Measurements from ENCODE around the gene ALPI.

Gene ALPI

GRCh38 chr2:232465061-232465460 is 9.1 kb downstream of the ALPI start:
- no peak for DNase-seq

GRCh38 chr2:232466221-232466620 is 10.3 kb downstream of the ALPI start:
- no peak for DNase-seq

- DNase-seq, result no peak
Measured at GRCh38 chr2:232473467-232473890, 17.5 kb downstream of the ALPI start.

DNA sequence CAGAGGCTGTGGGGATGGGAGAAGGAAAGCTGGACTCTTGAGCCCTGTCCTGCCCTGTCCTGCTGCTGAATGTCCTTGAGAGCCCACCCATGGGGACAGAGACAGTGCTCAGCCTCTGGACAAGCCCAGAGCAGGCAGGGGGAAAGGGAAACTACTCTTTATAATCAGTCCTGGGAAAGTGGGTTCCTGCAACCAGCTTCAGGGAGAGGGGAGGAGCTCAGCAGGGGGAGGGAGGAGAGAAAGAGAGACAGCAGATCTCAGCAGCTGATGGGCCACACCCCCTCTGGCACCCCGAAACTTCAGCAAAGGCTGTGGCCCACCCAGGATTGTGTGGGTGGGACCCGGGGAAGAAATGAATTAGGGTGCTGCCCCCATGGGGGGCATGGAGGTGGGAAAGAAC is 20.1 kb downstream of the ALPI start:
- DNase-seq, result no peak

DNA sequence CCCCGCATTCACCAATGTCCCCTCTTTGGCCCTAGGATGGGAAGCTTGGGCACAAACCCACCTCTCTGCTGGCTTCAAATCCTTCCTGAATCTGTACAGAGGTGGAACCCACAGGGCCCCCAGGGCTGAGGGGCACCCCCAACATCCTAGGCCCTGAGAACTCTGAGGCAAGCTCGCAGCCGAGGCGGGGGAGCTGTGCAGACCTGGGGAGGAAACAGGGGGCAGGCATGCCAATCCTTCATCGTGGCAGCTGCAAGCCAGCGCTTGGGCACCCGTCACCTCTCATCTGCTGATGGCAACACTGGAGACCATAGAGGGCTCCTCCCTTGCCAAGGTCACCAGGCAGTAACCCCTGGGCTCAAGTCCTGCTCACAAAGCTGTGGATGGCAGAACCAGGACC is 20.8 kb downstream of the ALPI start:
- DNase-seq, result no peak

- no peak for DNase-seq
Measured at GRCh38 chr2:232477751-232478510, 22.0 kb downstream of the ALPI start.

DNA sequence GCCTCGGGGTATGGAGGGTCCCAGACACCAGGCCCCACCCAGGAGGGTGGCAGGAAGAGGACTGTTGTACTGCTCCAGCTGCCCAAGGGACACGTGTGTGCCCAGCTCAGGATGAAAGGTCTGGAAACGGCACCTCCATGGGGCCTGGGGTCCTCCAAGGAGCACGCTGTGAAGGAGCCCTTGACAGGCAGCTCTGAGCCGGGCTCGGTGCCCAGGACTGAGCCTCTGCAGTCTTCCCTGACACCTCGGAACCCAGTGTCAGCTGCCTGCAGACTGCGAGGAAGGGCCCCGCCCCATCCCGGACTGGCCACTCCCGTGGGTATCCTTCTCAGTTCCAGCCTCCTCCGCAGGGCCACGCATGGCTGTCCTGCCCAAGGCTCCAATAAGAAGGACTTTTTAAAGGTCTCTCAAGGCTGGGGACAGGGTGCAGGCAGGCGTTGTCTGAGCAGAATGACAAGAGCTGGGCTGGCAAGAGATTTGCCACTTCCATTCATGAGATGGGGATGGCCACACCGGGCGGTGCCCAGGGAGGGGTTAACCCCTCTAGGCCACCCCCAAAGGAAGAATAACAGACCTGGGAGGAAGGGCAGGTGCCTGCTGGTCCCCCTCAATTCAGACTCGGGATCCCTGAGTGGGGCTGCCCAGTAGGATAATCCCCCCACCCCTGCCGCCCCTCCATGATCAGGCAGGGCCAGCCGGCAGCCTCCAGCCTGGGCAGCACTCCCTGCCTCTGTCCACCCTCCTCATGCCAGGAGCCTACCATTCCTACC is 22.8 kb downstream of the ALPI start:
- no peak for DNase-seq

DNA sequence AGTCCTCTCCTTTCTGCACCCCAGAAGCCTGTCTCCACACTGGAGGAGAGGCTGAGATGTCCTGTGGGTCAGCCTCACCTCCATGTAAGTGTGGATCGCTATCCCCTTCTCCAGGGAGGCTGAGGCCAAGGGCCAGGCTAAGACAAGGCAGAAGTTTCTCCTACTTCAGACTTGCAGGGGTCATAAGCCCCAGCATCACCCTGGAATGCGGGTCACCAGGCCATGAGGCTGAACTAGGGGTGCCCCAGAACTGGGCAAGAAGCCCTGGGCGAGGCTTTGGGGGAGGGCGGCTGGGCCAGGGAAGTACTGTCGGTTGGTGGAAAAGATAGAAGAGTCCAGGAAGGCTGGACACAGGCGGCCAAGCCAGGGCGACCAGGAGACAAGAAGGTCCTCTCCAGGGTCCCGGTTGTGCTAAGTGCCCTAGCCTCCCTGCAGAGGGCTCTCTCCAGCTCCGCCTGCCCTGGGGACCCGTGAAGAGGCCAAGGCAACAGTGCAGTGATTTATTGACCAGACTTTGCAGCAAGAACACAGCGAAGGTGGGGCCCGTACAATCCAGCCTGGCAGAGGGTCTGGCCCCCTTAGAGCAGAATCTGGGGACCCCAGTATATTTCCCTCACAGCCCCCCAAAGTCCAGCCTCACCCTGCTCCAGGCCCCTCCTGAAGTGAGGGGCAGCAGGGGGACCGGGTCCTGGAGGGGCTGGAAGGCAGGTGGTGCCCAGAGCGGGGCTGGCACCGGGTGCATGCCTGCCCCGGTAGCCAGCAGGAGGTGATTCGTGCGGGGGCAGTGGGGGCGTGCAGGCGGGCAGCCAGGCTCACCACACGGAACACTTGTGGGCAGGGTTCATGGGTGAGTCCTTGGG is 23.6 kb downstream of the ALPI start:
- DNase-seq, result no peak

DNA sequence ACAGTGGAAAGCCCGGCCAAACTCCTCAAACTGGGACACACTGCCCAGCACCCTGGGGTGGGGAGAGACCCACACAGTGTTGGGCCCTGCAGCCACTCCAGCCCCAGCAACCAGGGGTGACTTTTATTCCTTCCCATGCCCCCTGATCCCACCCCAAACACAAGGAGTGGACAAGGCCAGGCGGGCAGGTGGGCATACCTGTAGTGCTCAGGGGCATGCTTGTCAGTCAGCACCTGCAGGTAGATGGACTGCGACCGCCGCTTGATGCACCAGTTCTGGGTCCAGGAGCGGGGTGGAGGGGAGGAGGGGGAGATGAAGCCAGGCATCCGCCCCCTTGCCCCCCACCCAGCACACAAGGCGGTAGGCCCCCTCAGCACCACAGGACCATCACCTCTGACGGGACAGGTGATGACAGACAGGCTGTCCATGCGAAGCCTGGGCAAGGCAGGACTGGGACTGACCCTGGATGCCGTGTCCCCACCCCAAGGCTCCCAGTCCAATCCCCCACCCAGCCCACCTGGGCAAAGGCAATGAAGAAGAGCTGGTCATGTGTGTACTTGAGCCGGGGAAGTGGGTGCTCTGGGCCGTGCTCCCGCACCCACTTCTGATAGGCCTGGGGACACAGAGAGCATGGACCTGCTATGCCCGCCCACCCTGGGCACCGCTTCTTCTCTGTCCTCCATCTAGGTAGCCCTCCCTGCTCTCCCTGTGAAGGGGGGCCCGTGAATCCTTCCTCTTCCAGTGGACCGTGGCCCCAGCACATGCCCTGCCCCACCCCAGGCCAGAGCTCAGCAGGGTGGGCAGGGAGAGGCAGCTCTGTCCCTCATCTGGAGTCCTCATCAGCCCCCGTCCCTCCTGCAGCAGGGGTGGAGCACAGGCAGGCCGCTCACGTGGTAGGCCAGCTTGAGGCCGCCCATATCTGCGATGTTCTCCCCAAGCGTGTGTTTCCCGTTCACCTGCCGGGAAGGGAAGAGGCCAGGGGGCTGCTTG is 24.5 kb downstream of the ALPI start:
- no peak for DNase-seq

GRCh38 chr2:232481322-232482140 is 25.6 kb downstream of the ALPI start:
- DNase-seq, result no peak

GRCh38 chr2:232482301-232483238 is 26.6 kb downstream of the ALPI start:
- DNase-seq, result no peak

DNA sequence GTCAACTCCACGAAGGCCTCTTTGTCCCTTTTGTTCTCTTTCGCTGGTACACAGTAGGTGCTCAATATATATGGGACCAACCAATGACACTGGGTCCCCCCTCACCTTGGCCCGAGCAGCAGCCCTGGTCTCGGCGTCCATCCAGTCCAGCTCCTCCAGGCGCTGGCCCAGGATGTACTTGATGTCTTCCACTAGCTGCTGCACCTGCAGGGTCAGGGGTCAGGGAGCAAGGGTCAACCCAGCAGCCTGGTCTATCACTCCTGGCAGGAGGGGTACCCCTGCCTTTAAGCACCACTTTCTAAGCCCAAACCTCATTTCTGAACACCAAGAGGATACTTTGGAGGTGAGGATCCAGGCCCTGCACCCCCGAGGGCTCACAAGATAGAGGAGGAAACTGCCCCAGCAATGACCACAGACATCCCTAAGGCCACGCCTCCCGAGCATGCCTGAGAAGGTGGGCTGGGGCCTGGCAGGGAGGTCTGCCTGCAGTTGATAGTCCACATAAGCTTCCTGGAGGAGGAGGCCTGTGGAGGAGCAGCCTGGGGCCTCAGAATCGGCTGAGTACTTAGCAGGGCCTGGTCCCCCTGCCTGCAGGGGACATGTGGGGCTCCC is 27.5 kb downstream of the ALPI start:
- DNase-seq, result no peak

- no peak for DNase-seq
Measured at GRCh38 chr2:232483923-232484627, 28.1 kb downstream of the ALPI start.

- no peak for DNase-seq
Measured at GRCh38 chr2:232484628-232485347, 28.8 kb downstream of the ALPI start.

DNA sequence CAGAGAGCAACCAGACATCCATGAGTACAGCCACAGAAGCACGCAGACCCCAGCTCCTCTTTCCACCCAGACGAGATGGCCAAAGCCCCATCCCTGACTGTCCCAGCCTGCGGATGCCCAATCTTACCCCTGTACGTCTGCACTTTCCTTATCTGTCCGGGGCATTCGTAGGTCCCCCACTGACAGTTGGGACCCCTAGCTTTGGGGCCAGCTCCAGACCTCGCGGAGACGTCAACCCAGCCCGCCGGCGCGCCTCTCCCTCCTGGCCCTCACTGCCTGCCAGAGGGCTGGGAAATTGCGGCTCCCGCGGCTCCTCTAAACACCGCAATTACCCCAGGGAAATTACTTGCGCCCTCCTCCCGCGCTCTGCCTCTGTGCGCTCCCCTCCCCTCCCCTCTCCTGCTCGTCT is 29.4 kb downstream of the ALPI start:
- DNase-seq, result no peak

- DNase-seq, result no peak
Measured at GRCh38 chr2:232485757-232486557, 30.0 kb downstream of the ALPI start.
